IPS-18c (cell line): ENCODE data around the gene DSCAML1.

Experiments used
- H3K4me3 ChIP-seq: 2 replicates; pipeline ENCODE4 v1.7.0; 2013; ENCODE audit warnings: low read depth, mild to moderate bottlenecking, low read length, moderate library complexity; ENCODE audit not compliant: insufficient read depth
- H3K9me3 ChIP-seq: one replicate; pipeline ENCODE4 v1.6.1; 2013; ENCODE audit warnings: mild to moderate bottlenecking, low read length, moderate library complexity; ENCODE audit not compliant: control insufficient read depth, insufficient read depth

The DSCAML1 gene

GRCh38 chr11:117834838-117835443 lies 37.9 kb upstream of the DSCAML1 start:
- Histone ChIP-seq H3K4me3 (no peak overlapping the region), H3K9me3 (no peaks in the 10 kb centered on the region)

GRCh38 chr11:117834068-117834810 lies 37.2 kb upstream of the DSCAML1 start:
- Histone ChIP-seq H3K9me3 (no peaks in the 10 kb centered on the region), H3K4me3 (no peak overlapping the region)

GRCh38 chr11:117833401-117833891 lies 36.4 kb upstream of the DSCAML1 start:
- H3K9me3 ChIP-seq, result no peaks in the 10 kb centered on the region
- no peak overlapping the region for H3K4me3 ChIP-seq

- Histone ChIP-seq H3K9me3 (no peaks in the 10 kb centered on the region), H3K4me3 (no peak overlapping the region)
Observed at GRCh38 chr11:117832511-117832910, 35.5 kb upstream of the DSCAML1 start.

GRCh38 chr11:117831661-117832415 lies 34.8 kb upstream of the DSCAML1 start:
- Histone ChIP-seq H3K4me3 (no peak overlapping the region), H3K9me3 (no peaks in the 10 kb centered on the region)

GRCh38 chr11:117830674-117831351 lies 33.8 kb upstream of the DSCAML1 start:
- no peak overlapping the region for H3K4me3 ChIP-seq

GRCh38 chr11:117830072-117830471 lies 33.1 kb upstream of the DSCAML1 start:
- H3K4me3 ChIP-seq, result no peak overlapping the region
- H3K9me3 ChIP-seq, result no peaks in the 10 kb centered on the region

More at GRCh38 chr11:117830674-117831351, 33.8 kb upstream of the DSCAML1 start:
- no peaks in the 10 kb centered on the region for H3K9me3 ChIP-seq

GRCh38 chr11:117829369-117829725 lies 32.3 kb upstream of the DSCAML1 start:
- H3K4me3 ChIP-seq, result no peak overlapping the region
- H3K9me3 ChIP-seq, result no peaks in the 10 kb centered on the region

- Histone ChIP-seq H3K9me3 (no peaks in the 10 kb centered on the region), H3K4me3 (no peak overlapping the region)
Observed at GRCh38 chr11:117828611-117829368, 31.8 kb upstream of the DSCAML1 start.

- Histone ChIP-seq H3K9me3 (no peaks in the 10 kb centered on the region), H3K4me3 (no peak overlapping the region)
Observed at GRCh38 chr11:117827521-117828511, 30.8 kb upstream of the DSCAML1 start.

- H3K4me3 ChIP-seq, result no peak overlapping the region
Observed at GRCh38 chr11:117826832-117827231, 29.8 kb upstream of the DSCAML1 start.

GRCh38 chr11:117826190-117826570 lies 29.2 kb upstream of the DSCAML1 start:
- Histone ChIP-seq H3K9me3 (no peaks in the 10 kb centered on the region), H3K4me3 (no peak overlapping the region)

More at GRCh38 chr11:117826832-117827231, 29.8 kb upstream of the DSCAML1 start:
- no peaks in the 10 kb centered on the region for H3K9me3 ChIP-seq

- H3K4me3 ChIP-seq, result no peak overlapping the region
Observed at GRCh38 chr11:117825538-117826189, 28.6 kb upstream of the DSCAML1 start.

GRCh38 chr11:117824571-117825537 lies 27.8 kb upstream of the DSCAML1 start, which contains the start of gene FXYD2:
TSS of gene FXYD2 (minus strand) at chr11:117824744. CDS start at chr11:117824678, 66 bp downstream.
- no peaks in the 10 kb centered on the region for H3K9me3 ChIP-seq
- no peak within 1 kb of the TSS for H3K4me3 ChIP-seq

More at GRCh38 chr11:117825538-117826189, 28.6 kb upstream of the DSCAML1 start:
- H3K9me3 ChIP-seq, result no peaks in the 10 kb centered on the region
